SK-N-SH treated with all-trans-retinoic acid at 6 μM for 48 hours (cell line): Measurements from ENCODE around the gene SDC3.

Source experiments
- ATAC-seq: fragments of 200-7000 bp; cut with Tn5 transposase; 3 replicates; pipeline ENCODE4 v1.9.1; 2020; ENCODE audit warnings: mild to moderate bottlenecking, moderate library complexity
- ARNTL ChIP-seq: fragments of 450-650 bp; formaldehyde crosslinking; IDR thresholded peaks from 2 replicates; pipeline ENCODE4 v1.5.0; 2020; ENCODE audit warnings: low read depth, mild to moderate bottlenecking, moderate library complexity, borderline replicate concordance
- BACH2 ChIP-seq: fragments of 250-450 bp; sonication (Bioruptor Pico); IDR thresholded peaks from 2 replicates; pipeline ENCODE4 v1.9.0; 2021; ENCODE audit warnings: mild to moderate bottlenecking, borderline replicate concordance
- CSDC2 ChIP-seq: fragments of 250-450 bp; sonication (Bioruptor Pico); IDR thresholded peaks from 2 replicates; pipeline ENCODE4 v1.5.0; 2020; ENCODE audit warnings: mild to moderate bottlenecking, moderate library complexity
- ESRRG ChIP-seq: fragments of 250-450 bp; sonication (Bioruptor Pico); IDR thresholded peaks from 2 replicates; pipeline ENCODE4 v1.6.1; 2021; ENCODE audit warnings: mild to moderate bottlenecking
- GLIS3 ChIP-seq: fragments of 250-450 bp; sonication (Bioruptor Pico); IDR thresholded peaks from 2 replicates; pipeline ENCODE4 v1.5.0; 2020; ENCODE audit warnings: mild to moderate bottlenecking, moderate library complexity
- ISL1 ChIP-seq: fragments of 250-450 bp; sonication (Bioruptor Pico); IDR thresholded peaks from 2 replicates; pipeline ENCODE4 v2.1.2; 2022; ENCODE audit warnings: mild to moderate bottlenecking, moderate library complexity
- OSR1 ChIP-seq: fragments of 250-450 bp; sonication (Bioruptor Pico); IDR thresholded peaks from 2 replicates; pipeline ENCODE4 v1.8.0; 2022; ENCODE audit warnings: moderate library complexity, mild to moderate bottlenecking, inconsistent platforms
- POU6F1 ChIP-seq: fragments of 250-450 bp; sonication (Bioruptor Pico); IDR thresholded peaks from 2 replicates; pipeline ENCODE4 v1.8.0; 2021; ENCODE audit warnings: low read depth, mild to moderate bottlenecking, moderate library complexity, borderline replicate concordance
- PPARA ChIP-seq: fragments of 250-450 bp; sonication (Bioruptor Pico); IDR thresholded peaks from 2 replicates; pipeline ENCODE4 v1.5.0; 2020; ENCODE audit warnings: mild to moderate bottlenecking, borderline replicate concordance
- RARB ChIP-seq: fragments of 250-450 bp; sonication (Bioruptor Pico); IDR thresholded peaks from 2 replicates; pipeline ENCODE4 v1.8.0; 2021; ENCODE audit warnings: mild to moderate bottlenecking, moderate library complexity
- SNAI2 ChIP-seq: fragments of 250-450 bp; sonication (Bioruptor Pico); IDR thresholded peaks from 2 replicates; pipeline ENCODE4 v1.5.0; 2020; ENCODE audit warnings: mild to moderate bottlenecking, moderate library complexity
- TOX ChIP-seq: fragments of 250-450 bp; sonication (Bioruptor Pico); IDR thresholded peaks from 2 replicates; pipeline ENCODE4 v1.8.0; 2021; ENCODE audit warnings: mild to moderate bottlenecking, moderate library complexity, borderline replicate concordance
- TSHZ2 ChIP-seq: fragments of 250-450 bp; sonication (Bioruptor Pico); IDR thresholded peaks from 2 replicates; pipeline ENCODE4 v1.5.0; 2020; ENCODE audit warnings: mild to moderate bottlenecking, moderate library complexity
- ZC3H10 ChIP-seq: fragments of 250-450 bp; sonication (Bioruptor Pico); IDR thresholded peaks from 2 replicates; pipeline ENCODE4 v1.5.1; 2021; ENCODE audit warnings: mild to moderate bottlenecking, moderate library complexity
- ZFP3 ChIP-seq: fragments of 250-450 bp; sonication (Bioruptor Pico); IDR thresholded peaks from 2 replicates; pipeline ENCODE4 v1.5.0; 2020; ENCODE audit warnings: mild to moderate bottlenecking, moderate library complexity
- ZFP30 ChIP-seq: fragments of 450-650 bp; formaldehyde crosslinking; IDR thresholded peaks from 2 replicates; pipeline ENCODE4 v1.5.0; 2022; ENCODE audit warnings: mild to moderate bottlenecking, moderate library complexity
- ZNF565 ChIP-seq: fragments of 450-650 bp; formaldehyde crosslinking; conservative IDR thresholded peaks from 2 replicates; pipeline ENCODE4 v1.5.0; 2020; ENCODE audit warnings: low read depth, mild to moderate bottlenecking, moderate library complexity
- ZNF70 ChIP-seq: fragments of 450-650 bp; formaldehyde crosslinking; IDR thresholded peaks from 2 replicates; pipeline ENCODE4 v1.5.0; 2020; ENCODE audit warnings: mild to moderate bottlenecking, moderate library complexity
- ZNF8 ChIP-seq: fragments of 450-650 bp; formaldehyde crosslinking; IDR thresholded peaks from 2 replicates; pipeline ENCODE4 v1.5.0; 2020; ENCODE audit warnings: mild to moderate bottlenecking, moderate library complexity

SDC3 gene

GRCh38 chr1:30930631-30931173 is 22.1 kb upstream of the SDC3 start:
- no peak for ATAC-seq
- no peak for TF ChIP-seq ZFP3 (CRISPR knock-in tag)

- no peak for TF ChIP-seq ARNTL (CRISPR knock-in tag)
- no peak for TF ChIP-seq TOX (CRISPR knock-in tag)
- TF ChIP-seq ZNF70 (CRISPR knock-in tag) = no peak
- TF ChIP-seq TSHZ2 (CRISPR knock-in tag) = no peak
- no peak for TF ChIP-seq ZNF565 (CRISPR knock-in tag)
- no peak for TF ChIP-seq POU6F1 (CRISPR knock-in tag)
- no peak for TF ChIP-seq PPARA (CRISPR knock-in tag)
- TF ChIP-seq ZFP3 (CRISPR knock-in tag) = no peak
- TF ChIP-seq BACH2 (CRISPR knock-in tag) = no peak
- no peak for TF ChIP-seq ZNF8 (CRISPR knock-in tag)
- TF ChIP-seq ESRRG = no peak
- no peak for TF ChIP-seq ISL1 (CRISPR knock-in tag)
- no peak for TF ChIP-seq ZC3H10 (CRISPR knock-in tag)
- TF ChIP-seq OSR1 = no peak
- ATAC-seq = peak; percentile 9
Measured at GRCh38 chr1:30929944-30930525, 21.5 kb upstream of the SDC3 start.

GRCh38 chr1:30929135-30929889 is 20.8 kb upstream of the SDC3 start:
- peak; percentile 74 for ATAC-seq
- TF ChIP-seq RARB (no peak), ZNF565 (CRISPR knock-in tag) (no peak), ESRRG (no peak), OSR1 (no peak), ZFP30 (CRISPR knock-in tag) (no peak), CSDC2 (CRISPR knock-in tag) (no peak)

GRCh38 chr1:30928789-30929134 is 20.2 kb upstream of the SDC3 start:
- TF ChIP-seq ZNF70 (CRISPR knock-in tag) = peak; percentile 83
- TF ChIP-seq SNAI2 (CRISPR knock-in tag) = no peak
- TF ChIP-seq, all 23 proteins: peak for 1
- peak; percentile 8; the same call in 2 of the 3 replicates for ATAC-seq

- no peak for TF ChIP-seq TSHZ2 (CRISPR knock-in tag)
- no peak for TF ChIP-seq ZNF70 (CRISPR knock-in tag)
- TF ChIP-seq GLIS3 = no peak
- TF ChIP-seq RARB = no peak
- TF ChIP-seq ZNF8 (CRISPR knock-in tag) = no peak
- no peak for TF ChIP-seq ZNF565 (CRISPR knock-in tag)
- no peak for TF ChIP-seq ZC3H10 (CRISPR knock-in tag)
- no peak for TF ChIP-seq TOX (CRISPR knock-in tag)
- no peak for TF ChIP-seq PPARA (CRISPR knock-in tag)
- no peak for TF ChIP-seq ISL1 (CRISPR knock-in tag)
- TF ChIP-seq POU6F1 (CRISPR knock-in tag) = no peak
- TF ChIP-seq, all 23 proteins: peak for 0
- ATAC-seq = no peak
Measured at GRCh38 chr1:30928171-30928570, 19.6 kb upstream of the SDC3 start.
